NCI-H1436 treated with DMSO at 0.1 percent for 48 hours (cell line): Measurements from ENCODE around the gene ST3GAL4.

Experiments
- DNase-seq: peaks from one replicate; lab custom pipeline; 2025; lab: John Stamatoyannopoulos, UW

ST3GAL4 gene

DNA sequence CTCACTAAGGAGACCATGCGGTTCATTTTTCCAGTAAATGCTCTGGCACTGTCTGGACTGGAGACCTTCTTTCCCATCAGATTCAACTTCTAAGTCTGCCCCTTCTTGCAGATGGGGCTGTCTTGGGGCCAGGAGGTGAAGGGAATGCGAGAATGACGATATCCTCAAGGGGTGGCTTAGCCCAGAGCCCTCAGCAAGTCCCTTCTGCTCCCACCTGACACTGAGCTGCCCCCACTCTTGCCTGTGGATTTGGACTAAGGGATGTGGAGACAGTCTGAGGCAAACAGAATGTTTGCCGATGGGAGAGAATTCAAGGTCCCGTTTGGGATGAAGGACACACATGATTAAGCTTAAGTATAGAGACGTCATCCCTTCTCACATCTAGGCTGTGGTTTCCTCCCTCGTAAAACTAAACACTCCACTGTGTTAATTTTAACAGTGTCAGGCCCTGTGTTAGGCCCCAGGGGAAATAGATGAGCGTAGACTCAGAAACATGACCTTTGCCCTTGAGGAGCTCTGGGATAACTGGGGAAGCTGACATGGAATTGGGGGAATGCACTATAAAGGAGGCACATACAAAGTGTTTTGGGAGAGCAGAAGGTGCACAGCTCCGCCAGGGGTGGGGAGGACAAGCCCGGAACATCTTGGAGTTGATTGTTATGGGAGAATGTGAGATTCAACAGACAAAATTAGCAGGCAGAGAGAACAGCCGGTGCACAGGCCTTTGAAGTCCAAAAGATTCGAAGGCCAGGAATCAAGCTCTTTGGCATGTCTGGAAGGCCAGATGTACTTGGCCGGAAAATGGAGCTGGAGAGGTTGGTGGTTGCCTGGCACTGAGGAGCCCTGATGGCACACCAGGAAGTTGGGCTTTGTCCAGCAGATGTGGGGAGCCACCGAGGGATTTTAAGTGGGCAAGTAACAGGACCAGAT lies 71.6 kb downstream of the ST3GAL4 start:
- no peak for DNase-seq

DNA sequence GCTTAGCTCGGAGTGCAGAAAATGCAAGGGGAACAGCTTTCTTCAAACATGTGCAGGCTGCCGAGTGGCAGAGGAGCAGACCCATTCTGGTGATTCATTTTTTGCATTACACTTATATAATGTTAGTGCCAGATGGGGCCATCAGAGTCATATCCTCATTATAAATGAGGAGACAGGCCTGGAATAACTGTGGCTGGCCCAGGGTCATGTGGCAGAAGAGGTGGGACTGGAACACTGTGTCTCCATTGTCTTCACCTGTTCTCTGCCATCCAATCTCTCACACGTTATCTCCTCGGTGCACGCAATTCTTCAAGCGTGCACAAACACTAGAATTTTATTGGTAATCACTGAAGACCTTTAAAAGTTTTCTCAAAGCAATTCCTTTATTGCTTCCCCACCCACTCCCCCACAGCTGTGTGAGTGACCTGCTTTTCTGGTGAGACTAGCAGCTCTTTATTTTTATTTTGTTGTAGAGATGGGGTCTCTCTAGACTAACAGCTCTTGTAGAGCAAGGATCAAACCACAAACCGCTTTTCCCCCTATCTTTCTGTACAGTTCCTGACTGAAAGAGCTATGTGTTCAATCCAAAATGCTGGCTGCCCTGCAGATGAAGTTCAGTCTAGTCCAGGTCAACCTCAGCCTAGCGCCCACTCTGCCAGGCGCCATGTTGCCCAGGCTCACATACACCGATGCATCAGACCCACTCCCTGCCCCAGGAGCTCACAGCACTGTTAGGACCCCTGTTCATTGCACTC lies 75.3 kb downstream of the ST3GAL4 start:
- no peak for DNase-seq

DNA sequence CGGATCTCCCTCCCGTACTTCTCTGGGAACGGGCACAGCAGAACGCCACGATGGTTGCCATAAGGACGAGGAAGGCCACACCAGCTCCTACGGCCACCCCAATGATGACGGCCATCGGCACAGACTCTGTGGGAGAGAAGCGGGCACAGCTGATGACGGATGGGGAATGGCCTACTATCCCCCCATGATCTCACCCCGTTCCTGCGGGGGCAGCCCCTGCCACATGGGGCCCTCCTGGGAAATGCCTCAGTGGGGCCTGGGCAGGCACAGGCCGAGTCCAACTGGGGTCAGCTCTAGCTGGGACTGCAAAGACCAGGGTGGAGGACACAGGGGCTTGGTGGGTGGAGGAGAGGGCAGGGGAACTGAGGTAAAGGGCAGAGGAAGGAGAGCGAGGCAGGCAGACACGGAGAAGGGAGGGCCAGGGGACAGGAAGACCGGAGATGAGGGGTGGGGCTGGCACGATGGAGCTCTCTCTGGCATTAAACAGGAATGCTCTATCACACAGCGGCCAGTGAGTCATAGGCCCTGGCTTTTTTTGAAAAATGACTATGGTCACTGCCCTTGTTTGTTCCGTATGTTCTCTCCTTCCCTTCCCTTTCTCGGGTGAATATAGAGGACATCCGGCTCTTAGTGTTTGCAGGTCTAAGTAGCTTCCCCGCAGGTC lies 76.0 kb downstream of the ST3GAL4 start:
- no peak for DNase-seq

DNA sequence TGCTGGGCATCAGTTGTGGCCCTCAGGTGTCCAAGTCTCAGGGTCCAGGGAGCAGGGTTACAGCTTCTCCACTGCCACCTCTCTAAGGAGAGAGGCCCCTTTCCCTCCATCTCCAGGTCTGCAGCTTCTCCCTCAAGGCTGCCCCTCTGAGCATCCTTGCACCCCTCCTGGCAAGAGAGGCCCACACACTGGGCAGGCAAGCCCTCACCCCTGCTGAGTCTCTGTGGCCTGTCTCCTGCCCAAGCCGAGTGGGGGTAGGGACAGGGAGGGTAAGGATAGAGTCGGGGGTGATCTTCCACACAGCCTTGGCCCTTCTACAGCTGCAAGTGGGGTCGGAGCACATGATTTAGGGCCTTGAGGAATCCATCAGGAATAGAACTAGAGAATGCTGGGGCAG lies 76.6 kb downstream of the ST3GAL4 start:
- no peak for DNase-seq

DNA sequence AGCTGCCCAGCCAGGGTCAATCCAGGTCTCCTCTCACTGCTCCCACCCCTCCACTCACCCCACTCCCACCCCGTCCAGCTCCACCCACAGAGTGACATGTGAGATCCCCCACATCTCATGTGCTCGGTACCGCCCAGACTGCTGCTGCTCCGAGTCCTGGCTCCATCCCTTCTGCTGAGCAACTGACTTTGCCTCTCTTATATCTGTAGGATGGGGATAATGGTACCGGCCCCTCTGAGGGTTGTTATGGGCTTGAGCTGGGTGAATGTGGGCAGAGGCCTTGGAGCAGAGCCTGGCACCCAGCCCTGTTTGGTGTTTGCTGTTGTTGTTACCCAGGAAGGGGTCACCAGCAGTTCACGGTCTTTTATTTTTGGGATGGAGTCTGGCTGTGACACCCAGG lies 77.0 kb downstream of the ST3GAL4 start:
- DNase-seq = no peak

DNA sequence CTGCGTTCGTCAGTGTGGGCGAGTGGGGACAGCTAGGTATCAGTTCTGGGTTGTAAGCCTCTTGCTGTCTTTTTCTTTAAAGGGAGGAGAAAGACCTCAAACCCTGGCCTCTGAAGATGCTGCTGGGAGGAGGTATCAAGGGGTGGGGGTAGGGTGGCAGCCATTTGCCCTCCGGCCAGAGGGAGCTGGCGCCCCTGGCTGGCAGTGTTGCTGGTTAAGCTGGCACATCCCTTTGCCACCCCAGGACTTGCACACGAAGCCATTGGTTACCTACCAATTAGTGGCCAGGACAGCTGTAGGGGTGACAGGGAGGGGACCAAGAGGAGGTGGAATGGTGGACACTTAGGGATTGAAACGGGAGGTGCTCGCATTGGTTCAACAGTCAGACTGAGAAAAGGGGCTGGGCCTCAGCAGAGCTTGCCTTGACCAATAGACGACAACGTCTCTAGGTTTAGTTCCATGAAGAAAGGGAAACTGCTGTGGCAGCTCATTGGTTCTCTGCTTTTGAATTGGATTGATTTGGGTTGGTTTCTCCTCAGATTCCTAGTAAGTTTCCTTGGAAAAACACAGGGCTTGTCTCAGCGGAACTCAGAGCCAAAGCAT lies 77.9 kb downstream of the ST3GAL4 start:
- no peak for DNase-seq

DNA sequence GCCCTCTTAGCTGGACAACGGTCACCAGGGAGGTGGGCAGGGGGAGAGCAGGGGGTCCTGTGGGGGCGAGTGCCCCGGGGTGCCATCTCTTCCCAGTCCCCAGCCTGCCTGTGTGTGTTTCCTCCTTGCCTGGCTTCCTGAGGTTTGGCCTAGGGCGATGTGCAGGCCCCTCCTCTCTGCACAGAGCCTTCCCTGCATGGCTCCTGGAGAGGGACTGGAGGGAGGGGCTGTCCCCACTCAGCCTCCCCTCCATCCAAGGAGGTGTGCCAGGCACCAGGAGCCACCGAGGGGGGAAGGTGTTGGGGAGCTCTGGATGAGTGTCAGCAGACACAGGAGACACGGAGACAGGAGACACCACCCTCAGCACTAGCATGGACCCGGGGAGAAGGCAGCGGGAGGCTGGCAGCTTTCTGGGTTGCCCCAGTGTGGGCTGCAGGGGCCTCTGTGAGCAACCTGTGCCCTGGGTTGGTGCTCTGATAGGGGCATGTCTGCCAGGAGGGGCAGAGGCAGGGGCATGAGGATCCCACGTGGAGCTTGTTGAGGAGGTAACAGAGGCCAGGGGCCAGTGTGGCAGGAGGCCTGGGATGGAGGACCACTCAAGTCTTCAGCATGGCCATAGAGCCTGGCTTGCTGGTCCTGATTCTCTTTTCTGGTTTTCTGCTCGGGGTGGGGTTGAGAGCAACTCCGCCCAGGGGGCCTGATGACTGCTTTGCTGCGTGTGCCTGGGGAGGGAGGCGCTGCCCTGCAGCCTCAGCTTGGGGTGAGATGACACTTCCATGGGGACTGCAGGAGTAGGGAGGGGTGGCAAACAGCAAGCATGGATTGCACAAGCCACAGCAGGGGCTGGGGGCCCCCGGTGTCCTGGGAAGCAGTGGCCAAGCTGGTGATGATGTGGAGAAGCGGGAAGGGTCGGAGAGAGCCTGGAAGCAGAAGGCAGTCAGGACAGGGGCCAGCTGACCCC lies 78.8 kb downstream of the ST3GAL4 start:
- no peak for DNase-seq

DNA sequence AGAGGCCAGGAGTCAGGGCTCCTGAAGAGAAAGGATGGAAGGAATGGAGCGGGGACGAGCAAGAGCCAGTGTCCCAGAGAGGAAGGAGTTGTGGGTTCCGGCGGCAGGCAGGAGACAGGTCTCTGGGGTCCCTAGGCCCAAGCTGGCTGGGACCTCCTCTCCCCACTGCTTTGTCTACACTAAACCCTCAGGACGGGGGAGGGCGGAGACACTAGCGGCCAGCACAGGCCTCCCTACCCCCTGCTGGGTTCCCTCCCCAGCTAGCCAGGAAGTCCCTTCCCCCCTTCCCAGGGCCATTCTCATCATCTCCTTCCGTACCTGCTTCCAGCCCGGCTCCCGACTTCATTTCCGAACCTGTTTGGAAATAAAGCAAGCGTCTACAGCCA lies 79.5 kb downstream of the ST3GAL4 start:
- DNase-seq = no peak

DNA sequence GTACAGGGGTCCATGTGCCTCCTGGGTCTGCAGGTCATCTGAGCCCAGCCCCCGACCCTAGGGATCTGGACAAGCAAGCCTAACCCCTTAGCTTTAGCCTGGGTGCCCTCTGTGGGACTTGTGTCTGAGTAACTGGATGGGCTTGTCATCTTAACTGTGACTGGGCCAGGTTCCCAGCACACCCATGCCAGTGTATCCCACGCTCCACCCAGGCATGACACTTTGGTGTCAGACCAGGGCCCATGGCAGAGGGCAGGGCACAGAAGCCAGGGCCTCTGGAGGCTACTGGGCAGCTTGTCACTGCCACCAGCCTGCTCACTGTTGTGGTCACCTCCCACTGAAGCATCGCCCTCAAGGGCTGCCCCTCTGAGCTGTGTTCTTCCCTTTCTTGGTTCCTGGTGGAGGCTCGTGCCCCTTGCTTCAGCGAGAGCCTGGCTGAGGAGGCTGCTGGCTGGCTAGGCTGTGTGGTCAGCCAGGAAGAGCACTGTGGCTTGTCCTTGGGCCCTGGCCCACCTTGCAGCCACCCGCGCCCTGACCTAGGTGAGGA lies 80.8 kb downstream of the ST3GAL4 start:
- no peak for DNase-seq

DNA sequence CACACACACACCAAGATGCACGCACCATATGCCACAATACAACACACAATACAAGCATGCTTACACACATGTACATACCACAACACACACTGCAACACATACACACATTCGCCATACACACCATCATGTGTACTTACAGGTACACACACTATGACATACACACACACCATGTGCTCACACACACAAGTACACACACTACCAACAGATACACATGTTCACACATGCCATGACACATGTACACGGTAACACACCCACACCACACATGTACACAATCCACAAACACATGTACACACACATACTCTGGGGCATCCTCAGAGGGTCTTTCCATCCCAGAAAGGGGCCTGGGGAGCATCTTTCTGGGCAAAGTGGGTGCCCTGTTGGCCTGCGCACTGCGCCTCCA lies 82.2 kb downstream of the ST3GAL4 start:
- DNase-seq = no peak

DNA sequence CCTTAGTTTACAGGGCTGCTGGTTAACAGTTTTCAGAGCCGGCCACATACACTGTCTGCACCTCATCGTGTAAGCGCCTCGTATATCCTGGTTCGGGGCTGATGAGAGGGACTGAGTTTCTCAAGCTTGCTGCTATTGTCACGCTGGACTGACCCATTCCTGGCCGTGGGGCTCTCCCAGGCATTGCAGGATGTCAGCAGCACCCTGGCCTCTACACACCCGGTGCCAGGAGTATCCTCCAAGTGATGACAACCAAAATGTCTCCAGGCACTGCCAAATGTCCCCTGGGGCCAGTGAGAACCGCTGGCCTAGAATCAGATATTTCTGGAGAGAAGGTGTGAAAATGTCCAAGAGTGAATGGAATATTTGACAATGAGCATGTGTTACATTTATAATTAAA lies 82.8 kb downstream of the ST3GAL4 start:
- DNase-seq = no peak

DNA sequence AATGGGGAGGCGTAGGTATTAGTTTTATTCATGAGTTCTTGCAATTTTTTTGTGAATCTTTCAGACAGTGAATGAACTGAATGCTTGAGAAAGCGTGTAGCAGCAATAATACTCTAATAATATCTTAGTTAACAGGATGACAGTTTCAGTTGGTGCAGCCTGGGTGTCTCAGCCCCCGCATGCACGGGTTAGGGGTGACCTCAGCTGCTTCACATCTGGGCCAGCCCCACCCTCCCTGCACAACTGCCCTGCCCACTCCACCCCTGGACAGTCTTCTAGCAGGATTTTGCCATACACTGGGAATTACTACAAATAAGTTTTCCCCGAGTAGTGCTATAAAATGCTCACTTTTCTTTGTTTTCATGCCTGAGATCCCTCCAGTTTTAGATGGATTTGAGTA lies 83.2 kb downstream of the ST3GAL4 start:
- no peak for DNase-seq

DNA sequence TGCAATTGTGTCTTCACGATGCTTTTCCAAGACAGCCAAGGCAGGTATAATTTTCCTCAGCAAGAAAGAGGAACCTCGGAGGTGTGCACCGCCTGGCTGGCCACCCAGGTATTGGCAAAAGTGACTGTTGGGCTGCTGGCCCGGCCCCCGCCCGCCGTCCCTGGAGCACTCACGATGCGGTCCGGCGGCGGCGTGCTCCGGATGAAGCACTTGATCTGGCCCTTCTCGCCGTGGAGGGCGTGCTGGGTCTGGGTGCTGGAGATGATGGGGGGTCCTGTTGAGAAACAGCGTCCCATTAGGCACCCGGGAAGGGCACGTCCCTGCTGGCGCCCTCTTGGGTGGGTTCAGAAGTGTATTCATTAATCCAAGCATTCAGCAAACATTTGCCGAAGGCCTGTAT lies 84.8 kb downstream of the ST3GAL4 start:
- DNase-seq = no peak

DNA sequence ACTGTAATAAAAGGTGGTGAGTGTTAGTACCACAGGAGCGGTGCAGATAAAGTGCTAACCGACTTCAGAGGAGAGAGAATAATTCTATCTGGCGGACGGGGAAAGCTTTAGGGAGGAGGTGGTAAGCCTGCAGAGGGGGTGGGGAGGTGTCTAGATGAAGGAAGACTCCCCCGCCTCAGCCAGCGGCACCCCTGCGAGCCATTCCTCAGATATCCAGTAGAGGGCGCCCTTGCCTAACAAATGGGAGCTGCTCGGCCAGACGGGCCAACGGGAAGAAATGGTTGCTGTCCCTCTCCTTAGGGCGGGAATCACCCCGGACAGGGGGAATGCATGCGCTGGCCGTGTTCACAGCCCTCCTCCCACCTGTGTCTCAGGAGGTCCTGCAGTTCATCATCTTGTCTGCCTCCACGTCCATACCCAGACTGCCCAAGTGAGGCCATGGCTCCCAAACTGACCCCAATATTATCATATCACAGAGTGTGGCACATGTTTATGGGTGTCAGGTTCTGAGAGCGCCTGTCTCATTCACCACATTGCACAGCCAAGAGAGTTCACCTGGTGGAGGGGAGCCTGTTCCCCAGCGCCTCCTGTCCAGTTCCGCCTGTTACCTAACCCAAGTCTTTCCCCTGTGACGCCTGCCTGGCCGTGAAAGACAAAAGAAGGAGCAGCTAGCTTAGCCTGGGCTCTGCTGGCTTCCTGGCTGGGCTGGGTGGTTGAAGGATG lies 85.5 kb downstream of the ST3GAL4 start:
- DNase-seq = peak; percentile 17

DNA sequence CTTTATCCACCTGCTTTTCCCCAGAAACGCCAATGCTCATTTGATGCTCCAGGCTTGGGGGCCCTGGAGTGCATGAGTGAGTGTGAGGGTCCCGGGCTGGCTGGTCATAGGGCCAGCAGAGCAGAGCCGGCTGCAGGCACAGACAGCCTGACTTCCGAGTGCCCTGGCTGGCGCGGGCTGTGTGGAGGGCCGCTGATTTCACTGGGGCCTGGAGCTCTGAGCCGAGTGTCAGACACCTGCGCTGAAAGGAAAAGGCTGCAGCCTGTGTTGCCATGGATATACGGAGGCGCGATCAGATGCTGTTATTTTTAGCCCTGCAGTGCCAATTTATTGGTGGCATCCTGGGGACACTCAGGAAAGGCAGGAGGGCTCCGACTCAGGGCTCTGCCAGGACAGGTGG lies 87.6 kb downstream of the ST3GAL4 start:
- DNase-seq = peak; percentile 40

DNA sequence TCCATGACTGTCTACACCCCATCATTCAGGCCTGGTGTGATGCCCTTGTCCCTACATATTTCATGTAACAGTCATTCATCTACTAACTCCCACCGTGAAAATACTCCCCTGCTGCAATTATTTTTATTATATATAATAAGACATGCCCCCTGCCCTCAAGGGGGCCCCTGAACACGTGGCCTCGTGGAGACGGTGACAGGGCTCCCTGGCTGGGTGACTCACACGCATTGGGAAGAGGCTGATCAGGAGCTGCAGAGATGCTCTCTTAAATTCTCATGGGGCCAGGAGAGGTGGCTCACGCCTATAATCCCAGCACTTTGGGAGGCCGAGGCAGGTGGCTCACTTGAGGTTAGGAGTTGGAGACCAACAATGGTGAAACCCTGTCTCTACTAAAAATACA lies 88.6 kb downstream of the ST3GAL4 start:
- no peak for DNase-seq

DNA sequence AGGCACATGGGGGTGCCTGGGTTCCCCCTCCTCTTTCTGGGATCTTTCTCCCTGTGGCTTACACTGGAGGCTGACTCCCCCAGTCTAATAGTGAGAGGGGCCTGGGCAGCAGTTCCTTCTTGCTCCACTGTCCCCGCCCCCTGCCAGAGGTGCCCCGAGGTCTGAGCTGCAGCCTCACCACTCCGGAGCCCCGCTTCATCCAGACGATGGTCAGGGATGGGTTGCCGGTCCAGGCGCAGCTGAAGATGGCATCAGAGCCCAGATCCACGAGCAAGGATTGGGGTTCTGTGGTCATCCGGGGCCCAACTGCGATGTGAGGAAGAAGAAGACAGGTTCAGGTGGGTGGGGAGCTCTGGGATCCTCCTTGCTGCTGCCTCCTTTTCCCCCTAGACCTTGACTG lies 91.1 kb downstream of the ST3GAL4 start:
- no peak for DNase-seq

DNA sequence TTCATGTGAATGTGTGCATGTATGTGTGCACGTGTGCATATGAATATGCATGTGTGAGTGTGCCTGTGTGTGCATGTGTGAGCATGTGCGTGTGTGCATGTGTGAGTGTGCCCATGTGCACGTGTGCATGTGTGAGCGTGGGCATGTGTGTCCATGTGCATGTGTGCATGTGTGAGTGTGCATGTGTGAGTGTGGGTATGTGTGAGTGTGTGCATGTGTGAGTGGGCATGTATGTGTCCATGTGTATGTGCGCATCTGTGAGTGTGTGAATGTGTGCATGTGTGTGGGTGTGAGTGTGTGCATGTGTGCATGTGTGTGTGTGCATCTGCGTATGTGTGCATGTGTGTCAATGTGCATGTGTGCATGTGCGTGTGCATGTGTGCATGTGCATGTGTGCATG lies 94.7 kb downstream of the ST3GAL4 start:
- DNase-seq = no peak

DNA sequence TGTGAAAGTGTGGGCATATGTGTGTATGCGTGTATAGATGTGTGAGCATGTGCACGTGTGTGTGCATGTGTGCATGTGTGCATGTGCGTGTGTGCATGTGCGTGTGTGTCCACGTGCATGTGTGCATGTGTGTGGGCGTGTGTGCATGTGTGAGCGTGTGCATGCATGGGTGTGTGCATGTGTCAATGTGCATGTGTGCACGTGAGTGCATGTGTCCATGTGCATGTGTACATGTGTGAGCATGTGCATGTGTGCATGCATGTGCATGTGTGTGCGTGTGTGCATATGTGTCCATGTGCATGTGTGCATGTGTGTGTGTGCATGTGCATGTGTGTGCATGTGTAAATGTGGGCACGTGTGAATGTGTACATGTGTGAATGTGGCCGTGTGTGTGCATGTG lies 95.3 kb downstream of the ST3GAL4 start:
- DNase-seq = no peak

DNA sequence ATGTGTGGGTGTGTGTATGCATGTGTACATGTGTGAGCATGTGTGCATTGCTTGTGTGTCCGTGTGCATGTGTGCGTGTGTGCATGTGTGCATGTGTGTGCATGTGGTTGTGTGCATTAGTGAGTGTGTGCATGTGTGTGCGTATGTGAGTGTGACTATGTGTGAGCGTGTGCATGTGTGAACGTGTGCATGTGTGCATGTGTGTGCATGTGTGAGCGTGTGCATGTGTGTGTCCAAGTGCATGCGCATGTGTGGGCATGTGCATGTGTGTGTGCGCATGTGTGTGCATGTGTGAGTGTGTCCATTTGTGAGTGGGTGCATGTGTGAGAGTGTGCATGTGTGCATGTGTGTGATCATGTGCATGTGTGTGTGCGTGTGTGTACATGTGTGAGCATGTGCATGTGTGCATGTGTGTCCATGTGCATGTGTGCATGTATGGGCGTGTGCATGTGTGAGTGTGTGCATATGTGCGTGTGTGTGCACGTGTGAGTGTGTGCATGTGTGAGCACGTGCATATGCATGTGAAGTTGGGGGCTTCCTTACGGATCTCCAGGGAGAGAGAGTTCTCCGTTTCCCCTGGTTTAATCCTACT lies 95.8 kb downstream of the ST3GAL4 start:
- DNase-seq = no peak
